ENCODE measurements around the gene APOA4.
"Not testable (repeated sequence)": the region's sequence is repeated elsewhere in the genome, so short reads cannot be mapped to it uniquely, and the experiment has no call there.

Gene APOA4

DNA sequence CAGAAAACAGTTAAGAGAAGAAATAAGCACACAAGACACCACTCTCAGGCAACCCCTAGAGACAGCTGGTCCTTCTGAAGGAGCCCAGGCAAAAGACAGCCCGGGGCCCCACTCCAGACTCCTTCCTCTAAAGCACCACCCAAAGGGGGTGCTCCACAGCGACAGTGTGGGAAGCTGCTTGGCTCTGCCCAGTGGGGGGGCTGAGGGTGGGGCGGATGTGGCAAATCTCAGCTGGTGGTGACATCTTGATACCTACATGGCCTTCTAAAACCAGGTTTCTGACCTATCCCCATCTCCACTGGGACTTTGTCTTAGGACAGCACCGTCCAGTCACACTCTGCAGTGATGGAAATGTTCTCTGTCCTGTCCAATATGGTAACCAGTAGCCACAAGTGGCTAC, 24.5 kb upstream of the APOA4 start:
- no peak for DNase-seq (ENCODE audit: low read depth)

DNA sequence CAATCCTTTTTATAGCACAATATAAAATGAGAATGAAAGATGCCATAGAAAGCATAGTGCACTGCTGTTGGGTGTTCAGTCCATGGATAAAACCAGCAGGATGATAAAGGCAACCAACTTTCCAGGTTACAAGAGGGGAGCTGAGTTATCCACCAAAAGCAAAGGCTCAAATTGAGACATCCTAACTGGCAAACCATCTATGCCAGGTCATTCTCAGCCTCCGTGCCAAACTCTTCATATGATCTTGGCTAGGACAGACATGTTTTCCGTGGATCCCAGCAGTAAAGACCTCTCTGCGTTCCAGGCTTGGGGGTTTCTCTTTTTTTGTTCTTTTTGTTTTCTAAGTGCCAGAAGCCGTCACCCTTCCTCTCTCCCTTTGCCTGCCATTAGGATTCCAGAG, 21.6 kb upstream of the APOA4 start:
- DNase-seq (ENCODE audit: low read depth), result no peak

DNA sequence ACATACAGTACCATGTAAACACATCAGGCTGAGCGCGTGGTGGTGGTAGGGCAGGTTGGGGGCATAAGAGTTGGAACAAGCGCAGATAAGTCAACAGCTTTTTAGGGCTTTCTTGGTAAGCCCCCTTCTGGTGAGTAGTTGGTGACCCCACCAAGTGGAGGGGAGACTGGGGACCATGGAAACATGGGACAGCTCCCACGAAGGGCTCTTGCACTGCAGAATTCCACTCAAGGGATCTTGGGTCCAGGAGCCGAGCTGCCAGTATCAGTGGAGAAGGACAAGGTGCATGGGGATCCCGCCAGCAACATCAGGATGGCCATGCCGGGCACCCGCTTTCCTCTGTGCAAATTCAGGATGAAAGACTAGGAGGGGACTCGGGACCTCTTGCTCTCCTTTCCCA, 20.6 kb upstream of the APOA4 start:
- no peak for DNase-seq (ENCODE audit: low read depth)

DNA sequence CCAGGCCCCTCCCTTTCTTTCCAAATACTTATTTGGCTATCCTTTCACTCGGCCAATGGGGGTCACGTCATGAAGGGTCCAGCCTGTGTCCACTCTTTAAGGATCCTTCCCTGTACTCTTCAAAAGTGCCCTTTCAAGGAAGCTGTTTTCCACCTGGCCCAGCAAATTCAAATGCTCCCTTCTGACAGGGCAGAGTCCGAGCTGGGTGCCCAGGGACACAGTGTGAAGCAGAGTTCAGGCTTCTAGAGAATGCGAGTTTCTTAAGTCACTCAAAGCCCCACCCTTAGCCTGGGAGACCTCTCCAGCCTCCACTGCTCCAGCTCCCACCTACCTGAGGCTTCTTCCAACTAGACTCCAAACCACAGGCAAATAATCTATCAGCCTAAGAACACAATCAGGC, 19.8 kb upstream of the APOA4 start:
- no peak for DNase-seq (ENCODE audit: low read depth)

DNA sequence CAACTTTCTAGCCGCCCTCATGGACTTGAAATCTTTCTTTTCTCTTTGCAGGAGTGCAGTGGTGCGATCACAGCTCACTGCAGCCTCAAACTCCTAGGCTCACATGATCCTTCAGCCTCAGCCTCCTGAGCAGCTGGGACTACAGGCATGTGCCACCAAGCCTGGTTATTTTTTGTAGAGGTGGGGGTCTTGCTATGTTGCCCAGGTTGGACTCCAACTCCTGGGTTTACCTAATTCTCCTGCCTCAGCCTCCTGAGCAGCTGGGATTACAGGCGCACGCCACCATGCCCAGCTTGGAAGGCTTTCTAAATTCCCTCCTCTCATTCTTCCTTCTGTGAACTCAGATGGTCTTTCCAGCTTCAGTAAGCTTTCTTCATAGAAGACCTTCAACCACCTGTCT, 19.0 kb upstream of the APOA4 start:
- no peak for DNase-seq (ENCODE audit: low read depth)

DNA sequence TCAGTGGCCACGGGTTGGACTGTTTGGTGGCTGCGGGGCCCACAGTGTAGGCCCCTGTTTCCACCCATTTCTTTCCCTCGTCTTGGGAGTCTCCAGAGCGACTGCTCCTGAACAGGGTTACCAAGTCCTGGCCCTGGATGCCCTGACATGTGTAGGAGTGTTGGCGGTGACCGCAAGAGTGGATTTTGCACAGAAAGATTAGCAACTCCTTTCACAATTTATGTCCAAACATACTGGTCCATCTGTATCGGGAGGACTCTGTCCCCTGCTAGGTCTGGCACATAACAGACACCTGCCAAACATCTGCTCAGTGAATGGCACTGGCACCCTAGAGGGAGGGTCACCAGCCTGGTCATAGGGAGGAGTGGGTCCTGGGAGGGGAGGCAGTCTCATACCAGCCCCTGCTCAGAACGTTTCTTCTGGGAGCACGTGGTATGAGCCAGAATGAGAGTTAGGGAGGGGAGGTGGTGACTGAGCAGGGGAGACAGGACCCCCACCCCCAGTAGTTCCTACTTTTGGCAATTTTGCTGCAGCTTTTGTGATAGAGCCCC, 17.7 kb upstream of the APOA4 start:
- no peak for DNase-seq (ENCODE audit: low read depth)

DNA sequence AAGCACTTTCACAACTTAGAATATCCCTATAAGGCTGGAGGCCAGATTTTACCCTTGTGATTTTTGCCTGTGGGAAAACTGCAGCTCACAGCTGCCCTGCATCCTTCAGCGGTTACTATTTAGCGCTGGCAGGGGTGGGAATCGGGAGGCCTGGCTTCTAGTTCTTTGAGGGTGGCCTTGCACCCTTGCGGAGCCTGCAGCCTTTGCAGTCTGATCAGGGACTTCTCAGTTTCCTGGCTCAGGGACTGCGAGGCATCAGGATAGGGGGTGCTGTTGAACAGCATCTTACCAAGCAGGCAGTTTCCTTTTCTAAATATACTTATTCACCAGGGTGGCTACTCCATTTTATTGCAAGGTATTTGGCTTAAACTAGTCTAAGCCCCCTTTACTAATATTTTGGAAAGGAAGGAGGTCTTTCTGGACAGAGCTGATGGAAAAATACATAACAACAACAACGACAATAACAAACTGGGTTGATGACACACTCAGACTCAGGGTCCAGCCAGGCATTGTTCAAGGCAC, 17.2 kb upstream of the APOA4 start:
- no peak for DNase-seq (ENCODE audit: low read depth)

DNA sequence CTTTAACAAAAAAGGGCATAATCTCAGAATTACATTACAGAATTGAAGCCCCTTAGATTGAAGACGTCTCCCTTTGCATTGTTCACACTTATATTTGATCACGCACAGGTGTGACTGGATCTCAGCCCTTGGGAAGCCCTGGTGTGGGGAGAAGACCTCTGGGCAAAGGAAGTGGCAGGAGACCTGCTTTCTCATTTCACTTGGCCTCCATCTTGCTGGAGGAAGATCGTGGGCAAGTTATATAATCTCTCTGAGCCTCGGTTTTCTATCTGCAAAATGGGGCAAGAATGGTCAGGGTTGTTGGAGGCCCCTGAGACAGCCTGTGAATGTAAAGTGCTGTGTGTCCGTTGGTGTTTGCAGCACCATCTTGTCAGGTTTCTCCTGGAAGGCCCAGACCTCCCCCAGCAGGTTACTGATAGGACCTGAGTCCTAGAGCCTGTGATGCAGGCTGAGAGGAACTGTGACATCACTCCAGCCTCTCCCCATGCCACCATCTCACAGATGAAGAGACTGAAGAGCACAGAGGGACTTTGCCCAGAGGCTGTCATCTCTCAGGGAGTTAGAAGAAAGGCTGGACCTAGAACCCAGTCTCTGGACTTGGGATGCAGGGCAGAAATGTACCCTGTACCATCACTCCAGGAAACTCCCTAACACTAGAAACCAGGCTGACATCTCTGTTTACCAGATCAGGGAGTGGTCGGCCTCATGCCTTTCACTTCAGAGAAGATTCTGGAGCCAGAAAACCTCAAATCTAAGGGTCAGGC, 15.4 kb upstream of the APOA4 start:
- DNase-seq (ENCODE audit: low read depth), result no peak

DNA sequence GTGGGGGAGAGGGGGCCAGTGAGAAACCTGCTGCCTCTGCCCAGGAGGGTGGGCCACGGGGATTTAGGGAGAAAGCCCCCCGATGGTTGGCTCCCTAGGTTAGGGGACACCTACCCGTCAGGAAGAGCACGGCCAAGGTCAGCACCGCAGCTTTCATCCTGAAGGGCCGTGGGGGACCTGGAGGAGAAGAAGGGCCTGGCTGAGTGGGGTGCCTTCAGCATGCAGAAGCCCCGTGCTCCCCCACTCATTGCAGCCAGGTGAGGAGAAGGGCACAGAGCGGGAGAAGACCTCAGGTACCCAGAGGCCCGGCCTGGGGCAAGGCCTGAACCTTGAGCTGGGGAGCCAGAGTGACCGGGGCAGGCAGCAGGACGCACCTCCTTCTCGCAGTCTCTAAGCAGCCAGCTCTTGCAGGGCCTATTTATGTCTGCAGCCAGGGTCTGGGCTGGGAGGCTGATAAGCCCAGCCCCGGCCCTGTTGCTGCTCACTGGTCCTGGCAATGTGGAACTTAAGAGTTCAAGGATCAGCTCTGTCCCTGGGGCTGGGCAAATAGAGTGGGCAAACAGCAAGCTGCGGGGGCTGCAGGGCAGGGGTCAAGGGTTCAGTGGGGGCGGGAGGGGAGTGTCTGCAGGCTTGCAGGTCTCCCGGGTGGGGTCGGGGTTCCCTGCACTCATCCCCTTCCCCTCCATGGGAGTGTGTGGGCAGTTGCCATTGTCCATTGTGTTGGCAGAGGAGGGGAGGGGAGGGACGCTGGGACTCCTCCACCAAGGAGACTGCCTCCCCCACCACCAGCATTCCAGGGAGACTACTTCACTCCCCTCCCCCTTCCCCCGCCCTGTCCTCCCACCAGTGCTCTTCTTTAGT, 14.4 kb upstream of the APOA4 start, which contains the start of gene APOA1:
APOA1 (minus strand) TSS at position 392 of the 861 bp plus-strand sequence; CDS start at position 157, 235 bp downstream.
- no peak for DNase-seq (ENCODE audit: low read depth)

DNA sequence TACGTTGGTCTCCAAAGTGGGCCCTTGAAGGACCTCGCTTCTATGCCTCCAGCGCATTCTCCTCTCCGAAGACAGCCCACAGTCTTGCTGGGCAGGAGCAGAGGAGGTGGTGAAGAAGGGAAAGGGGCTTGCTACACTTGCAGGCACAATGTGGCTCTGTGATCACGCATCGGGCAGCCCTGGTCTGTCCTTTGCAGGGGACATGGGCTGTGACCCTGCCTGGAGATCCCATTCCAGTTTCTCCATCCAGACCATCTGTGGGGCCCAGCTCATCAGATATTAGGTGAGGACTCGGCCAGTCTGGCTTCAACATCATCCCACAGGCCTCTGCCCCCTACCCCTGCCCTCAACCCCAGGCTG, 13.5 kb upstream of the APOA4 start:
- DNase-seq (ENCODE audit: low read depth), result no peak

DNA sequence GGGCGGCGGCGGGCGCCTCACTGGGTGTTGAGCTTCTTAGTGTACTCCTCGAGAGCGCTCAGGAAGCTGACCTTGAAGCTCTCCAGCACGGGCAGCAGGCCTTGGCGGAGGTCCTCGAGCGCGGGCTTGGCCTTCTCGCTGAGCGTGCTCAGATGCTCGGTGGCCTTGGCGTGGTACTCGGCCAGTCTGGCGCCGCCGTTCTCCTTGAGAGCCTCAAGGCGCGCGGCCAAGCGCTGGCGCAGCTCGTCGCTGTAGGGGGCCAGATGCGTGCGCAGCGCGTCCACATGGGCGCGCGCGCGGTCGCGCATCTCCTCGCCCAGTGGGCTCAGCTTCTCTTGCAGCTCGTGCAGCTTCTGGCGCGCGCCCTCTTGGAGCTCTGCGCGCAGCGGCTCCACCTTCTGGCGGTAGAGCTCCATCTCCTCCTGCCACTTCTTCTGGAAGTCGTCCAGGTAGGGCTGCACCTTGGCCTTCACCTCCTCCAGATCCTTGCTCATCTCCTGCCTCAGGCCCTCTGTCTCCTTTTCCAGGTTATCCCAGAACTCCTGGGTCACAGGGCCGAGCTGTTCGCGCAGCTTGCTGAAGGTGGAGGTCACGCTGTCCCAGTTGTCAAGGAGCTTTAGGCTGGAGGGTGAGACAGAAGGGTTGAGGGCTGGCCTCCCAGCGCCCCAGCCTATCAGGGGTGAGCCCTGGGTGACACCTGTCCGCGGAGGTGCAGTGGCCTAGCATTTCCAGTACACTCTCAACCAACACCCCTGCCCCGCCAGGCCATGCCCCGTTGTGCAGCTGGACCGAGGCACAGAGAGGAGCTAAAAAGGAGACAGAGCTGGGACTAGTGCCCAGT, 12.9 kb upstream of the APOA4 start:
- DNase-seq (ENCODE audit: low read depth), result peak; percentile 51

DNA sequence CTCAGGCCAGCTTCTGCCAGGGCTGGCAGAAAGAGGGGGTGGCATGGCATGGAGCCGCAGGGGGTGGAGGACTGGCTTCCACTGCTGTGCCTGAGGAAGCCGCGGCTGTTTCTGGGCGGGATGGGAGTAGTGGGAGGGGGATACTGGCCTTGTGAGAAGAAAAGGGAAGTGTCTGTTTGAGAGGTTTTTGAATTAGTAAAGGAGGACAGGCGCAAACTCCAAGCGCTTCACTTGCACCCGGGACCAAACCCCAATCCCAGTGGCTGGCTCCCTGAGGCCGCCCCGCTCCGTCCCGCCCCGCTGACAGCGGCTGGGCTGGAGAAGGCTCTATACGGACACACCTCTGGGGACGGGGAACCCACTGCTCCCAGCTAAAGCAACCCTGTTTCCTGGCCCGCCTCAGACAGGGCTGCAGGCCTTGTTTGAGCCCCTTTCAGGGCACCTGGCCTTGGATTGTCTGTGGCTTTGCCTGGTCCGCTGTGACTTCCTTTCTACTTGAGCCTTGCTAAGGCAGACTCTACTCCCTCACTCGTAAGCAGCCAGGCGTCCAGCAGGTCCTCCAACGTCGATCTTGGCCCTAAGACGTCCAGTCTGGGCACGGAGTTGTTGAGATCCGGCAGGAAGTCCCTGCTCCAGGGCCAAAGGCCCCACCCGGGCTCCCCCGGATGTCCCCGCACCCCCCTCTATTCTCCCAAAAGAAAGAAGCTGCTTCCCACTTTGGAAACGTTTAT, 12.1 kb upstream of the APOA4 start:
- no peak for DNase-seq (ENCODE audit: low read depth)

DNA sequence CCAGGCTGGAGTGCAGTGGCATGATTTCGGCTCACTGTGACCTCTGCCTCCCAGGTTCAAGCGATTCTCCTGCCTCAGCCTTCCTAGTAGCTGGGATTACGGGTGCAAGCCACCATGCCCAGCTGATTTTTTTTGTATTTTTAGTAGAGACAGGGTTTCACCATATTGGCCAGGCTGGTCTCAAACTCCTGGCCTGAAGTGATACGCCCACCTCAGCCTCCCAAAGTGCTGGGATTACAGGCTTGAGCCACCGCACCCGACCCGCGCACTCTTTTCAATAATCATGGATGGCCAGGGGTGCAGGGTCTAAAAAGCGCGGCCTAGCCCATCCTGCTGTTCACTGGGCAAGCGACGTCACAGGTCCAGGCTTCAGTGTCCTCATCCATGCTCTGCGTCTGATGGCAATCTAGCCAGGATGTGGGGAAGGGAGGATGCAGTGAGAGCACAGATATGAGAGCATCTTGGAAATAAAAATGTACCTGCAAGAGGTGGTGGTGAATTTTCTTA, 11.5 kb upstream of the APOA4 start:
- not testable (repeated sequence) for DNase-seq (ENCODE audit: low read depth)

DNA sequence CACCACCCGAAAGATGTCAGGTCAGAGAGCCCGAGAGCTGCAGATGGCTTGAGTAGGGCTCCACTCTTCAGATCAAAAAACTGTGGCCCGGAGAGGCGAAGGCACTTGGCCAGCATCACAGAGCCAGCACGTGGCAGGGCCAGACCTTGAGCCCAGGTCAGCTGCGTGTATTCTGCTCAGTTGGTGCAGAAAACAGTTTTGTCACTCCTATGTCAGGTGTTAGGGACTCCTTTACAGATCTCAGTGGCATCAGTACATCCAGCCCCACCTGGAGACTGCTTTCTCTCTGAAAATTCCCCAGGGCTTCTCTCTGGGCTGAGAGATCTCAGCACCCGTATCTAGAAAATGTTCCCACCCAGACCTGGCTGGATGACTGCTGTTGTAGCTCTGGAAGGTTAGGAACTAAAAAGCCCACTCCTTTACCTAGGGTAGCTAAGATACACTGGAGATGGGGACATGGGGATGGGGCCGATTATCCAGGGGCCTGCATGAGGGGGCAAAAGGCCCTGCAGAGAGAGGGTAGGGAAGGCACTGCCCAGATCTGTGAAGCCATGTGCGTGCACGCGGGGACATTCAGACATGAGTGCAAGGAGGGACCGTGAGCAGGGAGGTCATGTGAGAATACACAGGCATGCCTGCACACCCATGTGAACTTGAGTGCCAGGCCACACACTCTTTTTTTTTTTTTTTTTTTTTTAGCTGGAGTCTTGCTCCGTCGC, 10.9 kb upstream of the APOA4 start:
- DNase-seq (ENCODE audit: low read depth), result no peak

DNA sequence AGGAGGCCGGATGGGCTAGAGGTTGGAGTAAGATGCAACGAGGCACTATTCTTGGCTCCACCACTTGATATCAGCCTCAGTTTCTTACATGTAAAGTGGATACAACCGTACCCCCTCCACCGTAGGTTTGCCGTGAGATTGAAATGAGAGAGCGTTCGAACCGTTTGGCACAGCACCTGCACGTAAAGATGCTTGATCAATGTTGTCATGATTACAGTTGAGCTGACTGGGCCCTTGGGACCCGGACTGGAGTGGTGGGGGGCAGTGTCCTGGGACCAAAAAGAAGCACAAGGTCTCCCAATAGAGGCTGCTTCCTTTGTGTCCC, 10.3 kb upstream of the APOA4 start:
- no peak for DNase-seq (ENCODE audit: low read depth)

DNA sequence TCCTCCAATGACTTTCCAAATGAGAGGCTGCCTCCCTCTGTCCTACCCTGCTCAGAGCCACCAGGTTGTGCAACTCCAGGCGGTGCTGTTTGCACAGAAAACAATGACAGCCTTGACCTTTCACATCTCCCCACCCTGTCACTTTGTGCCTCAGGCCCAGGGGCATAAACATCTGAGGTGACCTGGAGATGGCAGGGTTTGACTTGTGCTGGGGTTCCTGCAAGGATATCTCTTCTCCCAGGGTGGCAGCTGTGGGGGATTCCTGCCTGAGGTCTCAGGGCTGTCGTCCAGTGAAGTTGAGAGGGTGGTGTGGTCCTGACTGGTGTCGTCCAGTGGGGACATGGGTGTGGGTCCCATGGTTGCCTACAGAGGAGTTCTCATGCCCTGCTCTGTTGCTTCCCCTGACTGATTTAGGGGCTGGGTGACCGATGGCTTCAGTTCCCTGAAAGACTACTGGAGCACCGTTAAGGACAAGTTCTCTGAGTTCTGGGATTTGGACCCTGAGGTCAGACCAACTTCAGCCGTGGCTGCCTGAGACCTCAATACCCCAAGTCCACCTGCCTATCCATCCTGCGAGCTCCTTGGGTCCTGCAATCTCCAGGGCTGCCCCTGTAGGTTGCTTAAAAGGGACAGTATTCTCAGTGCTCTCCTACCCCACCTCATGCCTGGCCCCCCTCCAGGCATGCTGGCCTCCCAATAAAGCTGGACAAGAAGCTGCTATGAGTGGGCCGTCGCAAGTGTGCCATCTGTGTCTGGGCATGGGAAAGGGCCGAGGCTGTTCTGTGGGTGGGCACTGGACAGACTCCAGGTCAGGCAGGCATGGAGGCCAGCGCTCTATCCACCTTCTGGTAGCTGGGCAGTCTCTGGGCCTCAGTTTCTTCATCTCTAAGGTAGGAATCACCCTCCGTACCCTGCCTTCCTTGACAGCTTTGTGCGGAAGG, 9.5 kb upstream of the APOA4 start:
- DNase-seq (ENCODE audit: low read depth), result no peak

DNA sequence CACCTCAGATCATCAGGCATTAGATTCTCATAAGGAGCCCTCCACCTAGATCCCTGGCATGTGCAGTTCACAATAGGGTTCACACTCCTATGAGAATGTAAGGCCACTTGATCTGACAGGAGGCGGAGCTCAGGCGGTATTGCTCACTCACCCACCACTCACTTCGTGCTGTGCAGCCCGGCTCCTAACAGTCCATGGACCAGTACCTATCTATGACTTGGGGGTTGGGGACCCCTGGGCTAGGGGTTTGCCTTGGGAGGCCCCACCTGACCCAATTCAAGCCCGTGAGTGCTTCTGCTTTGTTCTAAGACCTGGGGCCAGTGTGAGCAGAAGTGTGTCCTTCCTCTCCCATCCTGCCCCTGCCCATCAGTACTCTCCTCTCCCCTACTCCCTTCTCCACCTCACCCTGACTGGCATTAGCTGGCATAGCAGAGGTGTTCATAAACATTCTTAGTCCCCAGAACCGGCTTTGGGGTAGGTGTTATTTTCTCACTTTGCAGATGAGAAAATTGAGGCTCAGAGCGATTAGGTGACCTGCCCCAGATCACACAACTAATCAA, 8.8 kb upstream of the APOA4 start:
- DNase-seq (ENCODE audit: low read depth), result no peak

DNA sequence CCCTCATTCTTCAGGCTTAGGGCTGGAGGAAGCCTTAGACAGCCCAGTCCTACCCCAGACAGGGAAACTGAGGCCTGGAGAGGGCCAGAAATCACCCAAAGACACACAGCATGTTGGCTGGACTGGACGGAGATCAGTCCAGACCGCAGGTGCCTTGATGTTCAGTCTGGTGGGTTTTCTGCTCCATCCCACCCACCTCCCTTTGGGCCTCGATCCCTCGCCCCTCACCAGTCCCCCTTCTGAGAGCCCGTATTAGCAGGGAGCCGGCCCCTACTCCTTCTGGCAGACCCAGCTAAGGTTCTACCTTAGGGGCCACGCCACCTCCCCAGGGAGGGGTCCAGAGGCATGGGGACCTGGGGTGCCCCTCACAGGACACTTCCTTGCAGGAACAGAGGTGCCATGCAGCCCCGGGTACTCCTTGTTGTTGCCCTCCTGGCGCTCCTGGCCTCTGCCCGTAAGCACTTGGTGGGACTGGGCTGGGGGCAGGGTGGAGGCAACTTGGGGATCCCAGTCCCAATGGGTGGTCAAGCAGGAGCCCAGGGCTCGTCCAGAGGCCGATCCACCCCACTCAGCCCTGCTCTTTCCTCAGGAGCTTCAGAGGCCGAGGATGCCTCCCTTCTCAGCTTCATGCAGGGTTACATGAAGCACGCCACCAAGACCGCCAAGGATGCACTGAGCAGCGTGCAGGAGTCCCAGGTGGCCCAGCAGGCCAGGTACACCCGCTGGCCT, 7.2 kb upstream of the APOA4 start:
- no peak for DNase-seq (ENCODE audit: low read depth)
